HEK293T (cell line): ENCODE data around the gene MBD3L2B.

ENCODE experiments used
- CTCF ChIA-PET: fragments of 350-600 bp; formaldehyde crosslinking; extraction: SDS; loops from one replicate; lab custom pipeline; 2021; ENCODE audit warnings: antibody characterized with exemption, inconsistent platforms; lab: Yijun Ruan, JAX
- POLR2A ChIA-PET: fragments of 350-600 bp; formaldehyde crosslinking; extraction: SDS; loops from one replicate; lab custom pipeline; 2020; ENCODE audit warnings: antibody characterized with exemption, inconsistent platforms; lab: Yijun Ruan, JAX
- DNase-seq: peaks from one replicate; pipeline ENCODE4 v3.0.0; 2012; ENCODE audit warnings: mixed read lengths; ENCODE audit errors: extremely low spot score
- ARNT ChIP-seq: fragments of 450-650 bp; IDR thresholded peaks from 2 replicates; pipeline ENCODE4 v1.6.1; 2017; ENCODE audit warnings: mild to moderate bottlenecking
- BHLHE40 ChIP-seq: fragments of 450-650 bp; IDR thresholded peaks from 2 replicates; pipeline ENCODE4 v1.6.1; 2016; ENCODE audit warnings: mild to moderate bottlenecking, moderate library complexity, borderline replicate concordance
- ELF4 ChIP-seq: fragments of 450-650 bp; IDR thresholded peaks from 2 replicates; pipeline ENCODE4 v1.6.1; 2017; ENCODE audit warnings: antibody characterized with exemption
- FOXA1 ChIP-seq: fragments of 450-650 bp; IDR thresholded peaks from 2 replicates; pipeline ENCODE4 v1.6.1; 2016; ENCODE audit warnings: mild to moderate bottlenecking
- FOXK2 ChIP-seq: fragments of 450-650 bp; IDR thresholded peaks from 2 replicates; pipeline ENCODE4 v1.6.1; 2016; ENCODE audit warnings: mild to moderate bottlenecking
- FOXM1 ChIP-seq: fragments of 450-650 bp; IDR thresholded peaks from 2 replicates; pipeline ENCODE4 v1.6.1; 2017; ENCODE audit warnings: mild to moderate bottlenecking, borderline replicate concordance
- HDGF ChIP-seq: fragments of 450-650 bp; IDR thresholded peaks from 2 replicates; pipeline ENCODE4 v1.6.1; 2017; ENCODE audit warnings: antibody characterized with exemption, borderline replicate concordance
- LEF1 ChIP-seq: fragments of 450-650 bp; IDR thresholded peaks from 2 replicates; pipeline ENCODE4 v1.6.1; 2017; ENCODE audit warnings: mild to moderate bottlenecking, borderline replicate concordance
- PKNOX1 ChIP-seq: fragments of 450-650 bp; IDR thresholded peaks from 2 replicates; pipeline ENCODE4 v1.6.1; 2016
- SP1 ChIP-seq: fragments of 450-650 bp; IDR thresholded peaks from 2 replicates; pipeline ENCODE4 v1.6.1; 2017
- SUZ12 ChIP-seq: fragments of 450-650 bp; IDR thresholded peaks from 2 replicates; pipeline ENCODE4 v1.6.1; 2016; ENCODE audit warnings: mild to moderate bottlenecking
- TARDBP ChIP-seq: fragments of 450-650 bp; IDR thresholded peaks from 2 replicates; pipeline ENCODE4 v1.6.1; 2016
- ZNF384 ChIP-seq: fragments of 450-650 bp; IDR thresholded peaks from 2 replicates; pipeline ENCODE4 v1.6.1; 2016

Gene MBD3L2B

GRCh38 chr19:6970021-6970420, 51.2 kb downstream of the MBD3L2B start:
- ChIA-PET CTCF (no interaction called here), POLR2A (no interaction called here)
- no peak for DNase-seq
- TF ChIP-seq TARDBP (no peak), SUZ12 (no peak), FOXM1 (no peak), BHLHE40 (no peak), HDGF (no peak), LEF1 (no peak), SP1 (no peak), ELF4 (no peak), ZNF384 (no peak), PKNOX1 (no peak)

- ChIA-PET POLR2A (no interaction called here), CTCF (no interaction called here)
- no peak for TF ChIP-seq LEF1
- no peak for TF ChIP-seq FOXA1
- TF ChIP-seq SUZ12 = no peak
- no peak for TF ChIP-seq ARNT
- TF ChIP-seq FOXK2 = no peak
- DNase-seq = no peak
Observed at GRCh38 chr19:6969490-6969889, 51.7 kb downstream of the MBD3L2B start.
